Stimulated activated naive CD8-positive, alpha-beta T cell treated with anti-CD3 and anti-CD28 coated beads, Interleukin-15, Interleukin-2, amounts not matched to agents 100 ng/mL and 50 ng/mL, for 24 hours (primary cell): ENCODE data around the gene KCNK7.
"Not testable (repeated sequence)": the region's sequence is repeated elsewhere in the genome, so short reads cannot be mapped to it uniquely, and the experiment has no call there.

Experiments
- H3K27ac Mint-ChIP-seq: one replicate; pipeline ENCODE4 v1.8.0; 2021; ENCODE audit warnings: mild to moderate bottlenecking, mixed read lengths
- H3K27me3 Mint-ChIP-seq: one replicate; pipeline ENCODE4 v1.8.0; 2021; ENCODE audit warnings: mixed read lengths
- H3K36me3 Mint-ChIP-seq: one replicate; pipeline ENCODE4 v1.8.0; 2021; ENCODE audit warnings: low read depth, mixed read lengths
- H3K4me1 Mint-ChIP-seq: one replicate; pipeline ENCODE4 v1.8.0; 2021; ENCODE audit warnings: low read depth, mixed read lengths
- H3K4me3 Mint-ChIP-seq: one replicate; pipeline ENCODE4 v1.8.0; 2021; ENCODE audit warnings: mild to moderate bottlenecking, mixed read lengths
- H3K9me3 Mint-ChIP-seq: one replicate; pipeline ENCODE4 v1.8.0; 2021; ENCODE audit warnings: mixed read lengths

KCNK7 gene

GRCh38 chr11:65569164-65569972, 26.2 kb downstream of the KCNK7 start:
- Mint-ChIP-seq H3K9me3 (no peaks in the 10 kb centered on the region), H3K27ac (peak overlapping the region; percentile 96), H3K27me3 (no peaks in the 10 kb centered on the region), H3K36me3 (peaks cover 22% of the 10 kb centered on the region), H3K4me1 (peaks cover 70% of the 10 kb centered on the region), H3K4me3 (peak overlapping the region; percentile 92)

- no peaks in the 10 kb centered on the region for H3K27me3 Mint-ChIP-seq
- H3K36me3 Mint-ChIP-seq: peaks cover 9% of the 10 kb centered on the region
- peak overlapping the region; percentile 90 for H3K27ac Mint-ChIP-seq
- peaks cover 56% of the 10 kb centered on the region for H3K4me1 Mint-ChIP-seq
- H3K9me3 Mint-ChIP-seq: no peaks in the 10 kb centered on the region
- peak overlapping the region; percentile 56 for H3K4me3 Mint-ChIP-seq
Observed at GRCh38 chr11:65565624-65566453, 29.8 kb downstream of the KCNK7 start.

DNA sequence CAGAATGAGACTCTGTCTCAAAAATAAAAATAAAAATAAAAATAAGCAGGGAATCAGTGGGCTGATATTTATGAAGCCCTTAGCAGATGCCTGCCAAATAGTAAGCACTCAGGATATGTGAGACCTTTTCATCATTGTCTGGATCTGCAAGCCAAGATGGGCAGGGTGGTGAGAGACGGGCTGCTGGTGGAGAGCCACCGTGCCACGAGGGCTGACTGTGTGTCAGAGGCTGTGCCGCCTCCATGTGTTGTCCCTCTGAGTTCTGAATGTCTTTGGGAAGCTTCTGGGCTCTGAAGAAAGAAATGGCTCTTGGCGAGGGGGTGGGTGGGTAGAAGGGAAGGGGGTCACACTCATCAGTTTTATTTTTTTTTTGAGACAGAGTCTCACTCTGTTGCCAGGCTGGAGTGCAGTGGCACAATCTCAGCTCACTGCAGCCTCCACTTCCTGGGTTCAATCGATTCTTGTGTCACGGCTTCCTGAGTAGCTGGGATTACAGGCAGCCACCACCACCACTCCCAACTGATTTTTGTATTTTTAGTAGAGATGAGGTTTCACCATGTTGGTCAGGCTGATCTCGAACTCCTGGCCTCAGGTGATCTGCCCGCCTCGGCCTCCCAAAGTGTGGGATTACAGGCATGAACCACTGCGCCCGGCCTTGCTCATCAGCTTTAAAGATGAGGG, 30.6 kb downstream of the KCNK7 start:
- H3K27me3 Mint-ChIP-seq, H3K9me3 Mint-ChIP-seq, H3K36me3 Mint-ChIP-seq: not testable (repeated sequence)
- H3K27ac Mint-ChIP-seq: peak overlapping the region; percentile 90
- H3K4me3 Mint-ChIP-seq: peak overlapping the region; percentile 56
- H3K4me1 Mint-ChIP-seq: peaks cover 62% of the 10 kb centered on the region

- Mint-ChIP-seq H3K9me3 (no peaks in the 10 kb centered on the region), H3K4me1 (peaks cover 69% of the 10 kb centered on the region), H3K4me3 (no peak overlapping the region), H3K27me3 (no peaks in the 10 kb centered on the region), H3K36me3 (peaks cover 5% of the 10 kb centered on the region), H3K27ac (no peak overlapping the region)
Observed at GRCh38 chr11:65563601-65564000, 32.0 kb downstream of the KCNK7 start.

- no peak overlapping the region for H3K4me3 Mint-ChIP-seq
- no peaks in the 10 kb centered on the region for H3K9me3 Mint-ChIP-seq
- peaks cover 62% of the 10 kb centered on the region for H3K4me1 Mint-ChIP-seq
- no peaks in the 10 kb centered on the region for H3K27me3 Mint-ChIP-seq
- H3K27ac Mint-ChIP-seq: no peak overlapping the region
- H3K36me3 Mint-ChIP-seq: peaks cover under 1% of the 10 kb centered on the region
Observed at GRCh38 chr11:65562788-65563187, 32.8 kb downstream of the KCNK7 start.

DNA sequence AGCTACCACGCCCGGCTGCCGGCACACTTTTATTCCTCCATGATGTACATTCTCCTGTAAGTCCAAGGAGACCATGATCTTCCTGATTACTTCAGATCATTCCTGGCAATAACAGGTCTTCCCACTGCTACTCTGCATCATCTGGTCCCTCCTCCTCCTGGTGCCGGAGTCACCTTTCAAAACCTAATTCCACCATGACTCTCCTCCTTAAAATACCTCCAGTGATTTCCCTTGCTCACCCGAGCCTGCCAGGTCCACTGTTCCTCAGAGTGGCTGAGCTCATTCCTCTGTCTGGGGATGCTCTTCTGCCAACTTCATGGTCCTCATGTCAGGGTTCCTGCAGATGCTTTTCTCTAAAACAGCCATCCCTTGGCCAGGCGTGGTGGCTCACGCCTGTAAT, 33.6 kb downstream of the KCNK7 start:
- no peaks in the 10 kb centered on the region for H3K36me3 Mint-ChIP-seq
- no peaks in the 10 kb centered on the region for H3K9me3 Mint-ChIP-seq
- peaks cover 65% of the 10 kb centered on the region for H3K4me1 Mint-ChIP-seq
- no peaks in the 10 kb centered on the region for H3K27me3 Mint-ChIP-seq
- H3K27ac Mint-ChIP-seq: peak overlapping the region; percentile 4
- H3K4me3 Mint-ChIP-seq: no peak overlapping the region

DNA sequence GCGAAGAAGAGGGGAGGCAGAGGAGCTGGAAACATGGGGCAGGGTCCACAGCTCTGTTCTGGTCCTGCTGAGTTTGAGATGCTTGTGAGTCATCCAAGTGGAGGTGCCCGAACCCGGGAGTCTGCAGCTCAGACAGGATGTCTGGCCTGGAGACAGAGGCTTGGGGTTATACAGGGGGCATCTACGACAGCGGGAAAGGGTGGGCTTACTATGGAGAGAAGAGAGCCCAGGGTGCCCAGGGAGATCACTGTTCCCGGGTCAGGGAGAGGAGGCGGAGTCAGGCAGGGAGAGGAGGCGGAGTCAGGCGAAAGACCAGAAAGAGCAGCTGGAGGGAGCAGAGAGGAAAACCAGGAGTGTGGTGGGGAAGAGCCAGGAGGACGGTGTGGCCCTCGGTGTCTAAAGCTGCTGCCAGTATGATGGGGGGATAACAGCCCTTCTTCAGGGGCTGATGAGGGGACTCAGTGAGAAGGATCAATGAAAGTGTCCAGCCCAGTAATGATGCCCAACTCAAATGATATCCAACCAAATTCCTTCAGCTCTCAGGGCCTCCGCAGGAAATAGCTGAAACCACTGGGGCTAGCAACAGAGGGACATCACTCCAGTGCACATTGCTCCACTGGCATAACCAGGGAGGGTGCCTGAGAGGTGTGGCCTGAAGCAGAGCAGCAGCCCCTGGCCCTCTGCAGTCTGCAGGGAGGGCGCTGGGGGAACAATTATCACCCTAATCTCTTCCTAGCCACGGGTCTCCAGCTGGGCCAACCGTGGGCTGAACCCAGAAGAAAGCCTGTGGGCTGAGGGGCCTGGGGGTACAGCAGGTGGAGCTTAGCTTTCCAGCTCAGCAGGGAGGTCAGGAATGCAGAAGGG, 34.8 kb downstream of the KCNK7 start:
- H3K4me3 Mint-ChIP-seq: no peak overlapping the region
- no peaks in the 10 kb centered on the region for H3K27me3 Mint-ChIP-seq
- H3K27ac Mint-ChIP-seq: peak overlapping the region; percentile 39
- H3K36me3 Mint-ChIP-seq: no peaks in the 10 kb centered on the region
- H3K9me3 Mint-ChIP-seq: no peaks in the 10 kb centered on the region
- peaks cover 63% of the 10 kb centered on the region for H3K4me1 Mint-ChIP-seq

- H3K27me3 Mint-ChIP-seq: no peaks in the 10 kb centered on the region
- no peak overlapping the region for H3K4me3 Mint-ChIP-seq
- H3K27ac Mint-ChIP-seq: peak overlapping the region; percentile 39
- no peaks in the 10 kb centered on the region for H3K36me3 Mint-ChIP-seq
- no peaks in the 10 kb centered on the region for H3K9me3 Mint-ChIP-seq
- peaks cover 63% of the 10 kb centered on the region for H3K4me1 Mint-ChIP-seq
Observed at GRCh38 chr11:65559951-65560537, 35.6 kb downstream of the KCNK7 start.

GRCh38 chr11:65559535-65559934, 36.1 kb downstream of the KCNK7 start:
- Mint-ChIP-seq H3K36me3 (no peaks in the 10 kb centered on the region), H3K4me3 (no peak overlapping the region), H3K27me3 (no peaks in the 10 kb centered on the region), H3K9me3 (no peaks in the 10 kb centered on the region), H3K4me1 (peaks cover 64% of the 10 kb centered on the region), H3K27ac (peak overlapping the region; percentile 47)

DNA sequence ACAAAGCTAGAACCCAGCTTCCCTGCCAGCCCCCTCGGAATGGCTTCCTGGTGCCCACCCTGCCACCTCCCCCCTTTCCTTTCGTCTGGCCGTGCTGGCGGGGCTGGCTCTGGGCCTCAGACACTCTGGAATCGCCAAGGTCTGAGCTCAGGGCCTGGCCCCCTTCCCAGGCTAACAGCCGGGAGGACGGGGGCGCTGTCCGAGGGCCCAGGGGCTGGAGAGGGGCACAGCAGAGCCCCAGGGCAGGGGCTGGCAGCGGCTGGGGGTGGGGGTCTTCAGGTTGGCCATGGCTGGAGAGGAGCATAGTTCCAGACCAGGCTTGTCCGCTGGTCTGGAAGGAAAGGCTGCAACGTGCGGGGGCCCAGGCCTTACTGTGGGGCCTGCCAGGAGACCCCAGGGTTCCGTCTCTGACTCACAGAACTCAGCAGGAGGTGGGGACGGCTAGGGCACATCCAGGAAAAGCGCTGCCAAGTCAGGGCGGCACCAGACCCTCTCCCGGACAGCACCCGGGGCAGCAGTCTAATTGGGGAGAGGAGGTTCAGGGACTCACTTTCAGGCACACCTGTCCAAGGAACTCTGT, 36.6 kb downstream of the KCNK7 start:
- Mint-ChIP-seq H3K27me3 (no peaks in the 10 kb centered on the region), H3K27ac (peak overlapping the region; percentile 55), H3K4me3 (peak overlapping the region; percentile 62), H3K36me3 (no peaks in the 10 kb centered on the region), H3K4me1 (peaks cover 69% of the 10 kb centered on the region), H3K9me3 (no peaks in the 10 kb centered on the region)

DNA sequence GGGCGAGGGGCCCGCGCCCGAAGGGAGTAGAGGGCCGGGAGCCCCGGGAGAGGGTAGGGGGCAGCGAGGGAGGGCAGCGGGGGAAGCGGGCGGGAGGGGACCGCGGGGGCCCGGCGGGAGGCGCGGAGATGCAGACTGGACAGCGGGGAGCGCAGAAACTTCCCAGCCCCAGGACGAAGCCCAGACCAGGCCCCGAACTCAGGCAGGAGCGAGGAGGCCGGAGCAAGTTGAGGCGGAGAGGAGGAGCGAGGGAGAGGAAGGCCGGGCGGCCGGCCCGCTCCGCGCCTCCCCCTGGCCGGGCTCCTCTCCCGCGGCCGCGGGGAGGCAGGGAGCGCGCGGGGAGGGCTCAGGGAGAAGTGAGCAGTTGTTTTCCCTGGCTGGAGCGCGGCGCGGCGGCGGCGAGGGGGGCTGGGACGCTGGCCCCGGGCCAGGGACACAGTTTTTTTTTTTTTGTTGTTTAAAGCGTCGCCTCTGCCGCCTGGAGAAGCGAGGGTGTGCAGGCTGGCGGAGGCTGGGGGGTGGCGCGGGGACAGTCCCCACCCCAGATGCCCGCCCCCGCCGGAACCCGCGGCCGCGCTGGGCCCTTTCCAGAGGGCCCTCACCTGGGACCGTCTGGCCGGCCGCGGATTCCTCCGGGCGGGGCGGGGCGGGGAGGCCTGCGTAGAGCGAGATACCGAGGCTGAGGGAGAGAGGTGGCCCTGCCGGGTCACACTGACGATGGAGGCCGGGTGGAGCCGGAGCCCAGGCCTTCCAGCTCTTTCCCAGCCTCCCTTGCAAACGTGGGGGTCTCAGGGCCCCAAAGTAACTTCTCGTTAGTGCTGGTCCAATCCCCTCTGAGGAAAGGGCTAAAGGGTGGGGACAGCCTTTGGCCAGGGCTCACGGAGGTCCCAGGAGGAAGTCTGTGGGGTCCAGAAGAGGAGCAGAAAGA, 37.3 kb downstream of the KCNK7 start, which contains the start of gene LTBP3:
Gene LTBP3, minus strand, starts transcription at position 358 of the 928 bp plus-strand sequence. CDS start 400 bp downstream, outside the sequence.
- no peaks in the 10 kb centered on the region for H3K27me3 Mint-ChIP-seq
- H3K4me3 Mint-ChIP-seq: peak within 1 kb of the TSS; percentile 83
- H3K36me3 Mint-ChIP-seq: no peaks in the 10 kb centered on the region
- no peaks in the 10 kb centered on the region for H3K9me3 Mint-ChIP-seq
- H3K4me1 Mint-ChIP-seq: peaks cover 66% of the 10 kb centered on the region
- peak within 1 kb of the TSS; percentile 89 for H3K27ac Mint-ChIP-seq

DNA sequence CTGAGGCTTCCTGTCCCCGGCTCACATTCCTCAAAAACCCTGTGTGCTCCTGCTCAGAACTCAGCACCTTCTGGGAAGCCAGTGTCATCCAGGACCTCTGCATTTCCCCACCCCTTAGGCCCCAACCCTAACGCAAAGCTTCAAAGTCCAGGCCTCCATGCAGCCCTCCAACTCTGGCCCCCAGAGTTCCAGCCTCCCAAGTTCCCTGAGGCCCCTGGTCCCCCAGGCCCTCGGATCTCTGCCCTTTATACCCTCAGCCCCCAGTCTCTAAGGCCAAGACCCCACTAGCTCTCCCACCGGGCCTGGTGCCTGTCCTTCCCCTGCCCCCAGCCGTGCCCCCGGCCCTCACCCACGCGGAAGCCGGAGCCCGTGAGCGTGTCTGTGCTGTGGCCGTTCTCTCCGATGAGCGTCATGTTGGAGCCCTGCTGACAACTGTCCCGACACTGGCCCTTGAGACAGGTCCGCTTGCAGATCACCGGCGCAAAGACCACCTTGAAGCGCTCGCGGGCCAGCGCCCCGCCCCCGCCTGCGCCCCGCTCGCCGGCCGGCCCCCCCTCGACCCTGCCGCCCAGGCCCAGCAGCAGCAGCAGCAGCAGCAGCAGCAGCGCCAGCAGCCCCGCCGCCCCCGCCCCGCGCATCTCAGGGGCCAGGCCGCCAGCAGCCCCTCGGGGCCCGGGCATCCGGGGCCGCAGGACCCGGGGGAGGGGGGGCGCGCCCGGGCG, 38.2 kb downstream of the KCNK7 start:
- peak overlapping the region; percentile 83 for H3K4me3 Mint-ChIP-seq
- H3K27me3 Mint-ChIP-seq: no peaks in the 10 kb centered on the region
- H3K27ac Mint-ChIP-seq: peak overlapping the region; percentile 89
- no peaks in the 10 kb centered on the region for H3K36me3 Mint-ChIP-seq
- H3K4me1 Mint-ChIP-seq: peaks cover 71% of the 10 kb centered on the region
- no peaks in the 10 kb centered on the region for H3K9me3 Mint-ChIP-seq
